Testis (tissue), 2 donors: ENCODE results near the gene SLC18B1.

Experiments used
- CTCF ChIP-seq, 3 experiments: fragments of 450-650 bp in 2 of 3; fragments of 200-600 bp in 1 of 3; sonication (generic) in 1 of 3; IDR thresholded peaks; one replicate each; pipeline ENCODE4 v1.5.1; 2016 to 2019; ENCODE audit warnings: antibody characterized with exemption in 3 of 3, mild to moderate bottlenecking in 2 of 3, moderate library complexity in 1 of 3
- POLR2A ChIP-seq: fragments of 450-650 bp; IDR thresholded peaks from one replicate; pipeline ENCODE4 v1.6.1; 2017; ENCODE audit warnings: antibody characterized with exemption, mild to moderate bottlenecking, moderate library complexity

GRCh38 chr6:132734694-132735236 is 63.7 kb downstream of the SLC18B1 start:
- no peak for TF ChIP-seq CTCF (IDR thresholded peaks at IDR 0.05)
- TF ChIP-seq POLR2A: no peak
